Activated CD4-positive, alpha-beta T cell treated with anti-CD3 and anti-CD28 coated beads, Interleukin-2, amount 50 U/mL, for 16 hours (primary cell): ENCODE measurements around the gene CKM.
"Not testable (repeated sequence)": the region's sequence is repeated elsewhere in the genome, so short reads cannot be mapped to it uniquely, and the experiment has no call there.

Source experiments
- DNase-seq: peaks from one replicate; pipeline ENCODE4 v3.0.0-alpha.2; 2020

CKM gene

DNA sequence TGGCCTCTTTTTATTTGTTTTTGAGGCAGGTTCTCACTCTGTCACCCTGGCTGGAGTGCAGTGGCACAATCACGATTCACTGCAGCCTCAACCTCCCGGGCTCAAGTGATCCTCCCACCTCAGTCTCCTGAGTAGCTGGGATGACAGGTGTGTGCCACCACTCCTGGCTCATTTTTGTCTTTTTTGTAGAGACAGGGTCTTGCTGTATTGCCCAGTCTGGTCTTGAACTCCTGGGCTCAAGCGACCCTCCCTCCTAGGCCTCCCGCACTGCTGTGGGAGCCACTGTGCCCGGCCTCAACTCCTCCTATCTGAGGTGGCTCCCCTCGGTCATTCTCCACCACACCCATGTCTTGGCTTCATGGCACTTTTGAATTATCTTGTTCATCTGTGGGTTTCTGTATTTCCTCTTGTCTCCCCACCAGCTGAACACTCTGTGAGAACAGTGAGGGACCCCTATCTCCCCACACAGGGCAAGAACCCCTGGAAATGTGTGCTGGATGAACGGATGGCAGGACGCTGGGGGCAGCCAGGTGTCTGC lies 7.9 kb downstream of the CKM start:
- DNase-seq = no peak

DNA sequence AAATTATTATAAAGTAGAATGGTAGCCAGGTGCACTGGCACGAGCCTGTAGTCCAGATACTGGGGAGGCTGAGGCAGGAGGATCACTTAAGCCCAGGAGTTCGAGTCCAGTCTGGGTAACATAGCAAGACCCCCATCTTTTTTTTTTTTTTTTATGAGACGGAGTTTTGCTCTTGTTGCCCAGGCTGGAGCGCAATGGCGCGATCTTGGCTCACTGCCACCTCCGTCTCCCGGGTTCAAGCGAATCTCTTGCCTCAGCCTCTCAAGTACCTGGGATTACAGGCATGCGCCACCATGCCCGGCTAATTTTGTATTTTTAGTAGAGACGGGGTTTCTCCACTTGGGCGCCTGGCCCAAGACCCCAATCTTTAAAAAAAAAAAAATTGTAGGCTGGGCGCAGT lies 10.4 kb downstream of the CKM start:
- DNase-seq = not testable (repeated sequence)

DNA sequence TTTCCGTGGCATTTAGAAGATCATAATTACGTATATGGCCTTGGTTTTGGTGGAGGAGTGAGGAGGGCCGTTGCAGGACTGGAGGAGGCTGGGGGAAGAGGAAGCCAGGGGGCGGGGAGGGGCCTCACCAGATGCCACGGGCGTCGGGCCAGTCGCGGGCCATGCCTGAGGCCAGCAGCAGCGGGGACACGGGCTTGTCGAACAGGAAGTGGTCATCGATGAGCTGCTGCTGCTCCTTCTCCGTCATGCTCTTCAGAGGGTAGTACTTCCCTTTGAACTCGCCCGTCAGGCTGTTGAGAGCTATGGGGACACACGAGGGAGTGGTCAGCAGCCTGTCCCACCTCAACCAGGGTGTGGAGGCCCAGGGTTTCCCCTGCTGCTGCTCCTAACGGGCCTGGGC lies 11.1 kb downstream of the CKM start:
- DNase-seq = no peak

DNA sequence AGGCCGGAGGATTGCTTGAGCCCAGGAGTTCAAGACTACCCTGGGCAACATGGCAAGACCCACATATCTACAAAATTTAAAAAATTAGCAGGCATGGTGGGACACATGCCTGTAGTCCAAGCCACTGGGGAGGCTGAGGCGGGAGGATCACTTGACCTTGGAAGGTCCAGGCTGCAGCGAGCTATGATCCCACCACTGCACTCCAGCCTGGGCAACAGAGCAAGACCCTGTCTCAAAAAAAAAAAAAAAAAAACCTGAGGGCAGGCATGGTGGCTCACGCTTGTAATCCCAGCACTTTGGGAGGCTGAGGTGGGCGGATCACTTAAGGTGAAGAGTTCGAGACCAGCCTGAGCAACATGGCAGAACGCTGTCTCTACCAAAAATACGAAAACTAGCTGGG lies 13.4 kb downstream of the CKM start:
- not testable (repeated sequence) for DNase-seq

DNA sequence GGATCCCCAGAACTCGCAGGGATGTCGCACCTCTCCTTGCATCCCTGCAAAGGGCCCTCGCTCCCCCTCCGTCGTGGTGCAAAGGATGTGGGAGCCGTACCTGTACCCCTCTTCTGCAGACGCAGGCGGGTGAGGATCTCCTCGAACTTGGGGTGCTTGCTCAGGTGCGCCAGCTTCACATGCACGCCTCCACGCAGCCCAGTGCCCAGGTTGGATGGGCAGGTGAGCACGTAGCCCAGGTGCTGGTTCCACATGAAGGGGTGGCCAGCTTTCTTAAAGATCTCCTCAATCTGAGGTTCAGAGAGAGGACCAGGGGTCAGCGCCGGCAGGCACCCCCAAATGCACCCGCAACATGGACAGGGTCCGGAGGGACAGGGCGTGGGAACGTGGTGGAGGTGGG lies 15.3 kb downstream of the CKM start:
- DNase-seq = no peak

DNA sequence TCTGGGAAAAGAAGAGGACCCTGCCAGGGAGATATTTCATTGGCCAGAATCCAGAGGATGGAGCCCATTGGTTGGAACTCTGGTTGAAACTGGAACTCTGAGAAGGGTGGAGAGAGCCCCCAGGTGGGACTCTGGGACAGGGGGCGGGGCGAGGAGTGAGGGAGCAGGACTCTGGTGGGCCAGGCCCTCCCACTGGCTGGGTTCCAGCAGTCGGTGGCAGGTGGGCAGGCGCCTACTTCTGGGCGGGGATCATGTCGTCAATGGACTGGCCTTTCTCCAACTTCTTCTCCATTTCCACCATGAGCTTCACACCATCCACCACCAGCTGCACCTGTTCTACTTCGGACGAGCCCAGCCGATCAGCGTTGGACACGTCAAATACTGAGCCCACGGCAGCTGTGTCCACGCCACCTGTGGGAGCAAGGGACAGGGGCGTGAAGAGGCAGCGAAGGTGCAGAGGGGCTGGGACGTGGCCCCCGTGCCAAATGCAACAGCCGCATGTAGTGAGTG lies 16.1 kb downstream of the CKM start:
- no peak for DNase-seq

DNA sequence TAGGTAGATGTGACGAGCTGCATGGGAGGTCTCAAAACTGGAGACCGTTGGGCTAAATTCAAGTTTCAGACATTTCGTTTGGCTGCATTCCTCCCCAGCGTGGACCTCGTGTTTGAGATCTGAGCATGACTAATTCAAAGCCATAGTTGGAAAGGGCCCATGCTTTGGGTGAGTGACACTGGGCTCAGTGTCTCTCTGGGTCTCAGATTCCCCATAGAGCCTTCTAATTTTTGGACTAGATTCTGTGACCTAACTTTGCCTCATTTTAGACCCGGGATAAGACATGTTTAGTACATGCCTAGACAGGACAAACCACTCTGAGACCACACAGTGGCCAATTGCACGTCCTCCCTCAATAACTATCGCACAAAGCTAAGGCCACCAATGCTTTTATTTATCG lies 16.6 kb downstream of the CKM start:
- DNase-seq = no peak

DNA sequence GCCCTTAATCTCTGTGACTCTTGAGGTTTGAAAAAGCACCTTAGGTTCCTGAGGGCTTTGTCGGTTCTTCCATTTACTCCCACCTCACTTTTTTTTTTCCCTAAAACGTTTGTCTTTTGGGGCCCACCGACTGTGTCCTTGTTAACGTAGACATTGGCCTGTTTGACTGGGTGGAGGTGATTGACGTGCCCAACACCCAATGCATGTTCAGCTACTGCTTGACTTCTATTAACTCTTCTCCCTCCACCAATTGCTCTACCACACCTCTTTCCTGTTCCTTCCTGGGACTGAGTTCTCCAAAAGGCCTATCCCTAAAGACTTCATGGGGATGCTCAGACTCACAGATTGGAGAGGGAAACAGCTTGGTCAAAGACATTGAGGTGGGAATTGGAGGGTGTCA lies 17.3 kb downstream of the CKM start:
- DNase-seq = no peak

DNA sequence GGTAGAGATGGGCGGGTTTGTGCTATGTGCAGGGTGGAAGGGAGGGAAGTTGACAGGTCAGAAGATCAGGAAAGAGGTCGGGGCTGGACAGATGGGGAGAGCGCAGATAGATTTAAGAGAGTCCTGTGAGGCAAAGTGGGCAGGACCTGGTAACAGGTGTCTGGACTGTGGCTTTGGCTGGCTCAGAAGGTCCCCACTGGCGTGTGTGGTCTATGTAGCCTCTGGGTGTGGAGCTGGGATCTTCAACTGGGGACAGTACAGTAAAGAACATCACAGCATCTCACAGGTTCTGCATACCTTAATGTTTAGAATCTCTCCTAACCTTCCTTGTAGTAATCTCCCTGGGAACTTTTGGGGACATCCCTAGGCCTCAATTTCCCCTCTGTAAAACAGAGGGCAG lies 17.7 kb downstream of the CKM start:
- DNase-seq = no peak

DNA sequence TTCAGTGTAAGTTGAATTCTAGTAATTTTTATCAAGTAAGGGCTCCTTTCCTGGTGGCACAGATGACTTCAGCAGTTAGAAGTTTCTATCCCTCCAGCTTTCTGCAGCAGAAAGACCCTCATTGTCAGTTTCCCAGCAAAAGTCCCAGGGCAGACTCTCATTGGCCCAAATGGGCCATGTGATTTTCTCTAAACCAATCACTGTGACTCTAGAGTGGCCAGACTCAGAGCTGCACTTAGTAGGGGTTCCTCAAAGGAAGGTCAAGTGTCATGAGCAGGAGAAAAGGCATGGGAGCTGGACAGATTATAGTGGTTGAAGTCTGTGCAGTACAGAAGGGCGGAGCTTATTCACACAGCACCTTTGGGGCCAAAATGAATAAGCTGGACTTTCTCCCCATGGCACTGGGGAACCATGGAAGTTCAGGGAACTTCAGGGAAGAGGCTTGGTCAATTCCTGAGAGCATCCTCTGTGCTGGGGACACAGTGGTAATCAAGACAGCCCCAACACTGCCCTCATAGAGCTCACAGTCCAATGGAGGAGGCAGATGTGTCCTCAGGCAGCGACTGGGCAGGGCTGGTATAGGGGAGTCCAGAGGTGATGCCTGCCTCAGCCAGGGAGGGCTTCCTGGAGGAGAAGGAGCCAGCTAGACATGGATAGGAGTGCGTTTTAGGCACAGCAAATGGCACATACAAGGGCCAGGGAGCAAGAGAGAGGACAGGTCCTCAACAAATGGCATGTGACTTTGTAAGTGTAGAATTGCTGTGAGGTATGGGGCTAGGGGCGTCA lies 18.3 kb downstream of the CKM start:
- no peak for DNase-seq

DNA sequence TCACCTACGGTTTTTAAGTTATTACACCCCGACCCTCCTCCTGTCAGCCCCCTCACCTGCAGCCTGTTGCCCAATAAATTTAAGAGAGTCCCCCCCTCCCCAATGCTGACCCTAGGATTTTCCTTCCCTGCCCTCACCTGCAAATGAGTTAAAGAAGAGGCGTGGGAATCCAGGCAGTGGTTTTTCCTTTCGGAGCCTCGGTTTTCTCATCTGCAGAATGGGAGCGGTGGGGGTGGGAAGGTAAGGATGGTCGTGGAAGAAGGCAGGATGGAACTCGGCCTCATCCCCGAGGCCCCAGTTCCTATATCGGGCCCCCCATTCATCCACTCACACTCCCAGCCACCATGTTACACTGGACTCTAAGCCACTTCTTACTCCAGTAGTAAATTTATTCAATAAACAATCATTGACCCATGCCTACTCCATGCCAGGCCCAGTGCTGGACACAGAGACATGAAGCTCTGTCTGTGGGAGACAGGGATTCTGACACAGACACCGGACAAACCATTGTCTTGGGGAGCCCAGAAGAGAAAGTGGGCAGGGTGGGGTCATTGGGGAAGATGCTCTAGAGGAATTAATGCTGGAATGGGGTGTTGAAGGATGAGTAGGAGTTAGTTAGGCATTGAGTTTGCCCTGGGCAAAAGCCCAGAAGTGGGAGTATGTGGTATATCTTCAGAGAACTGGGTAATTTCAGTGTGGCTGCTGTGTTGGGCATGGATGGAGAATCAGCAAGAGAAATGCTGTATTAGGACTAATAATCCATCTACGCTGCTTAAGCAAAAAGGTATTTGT lies 19.2 kb downstream of the CKM start:
- no peak for DNase-seq

DNA sequence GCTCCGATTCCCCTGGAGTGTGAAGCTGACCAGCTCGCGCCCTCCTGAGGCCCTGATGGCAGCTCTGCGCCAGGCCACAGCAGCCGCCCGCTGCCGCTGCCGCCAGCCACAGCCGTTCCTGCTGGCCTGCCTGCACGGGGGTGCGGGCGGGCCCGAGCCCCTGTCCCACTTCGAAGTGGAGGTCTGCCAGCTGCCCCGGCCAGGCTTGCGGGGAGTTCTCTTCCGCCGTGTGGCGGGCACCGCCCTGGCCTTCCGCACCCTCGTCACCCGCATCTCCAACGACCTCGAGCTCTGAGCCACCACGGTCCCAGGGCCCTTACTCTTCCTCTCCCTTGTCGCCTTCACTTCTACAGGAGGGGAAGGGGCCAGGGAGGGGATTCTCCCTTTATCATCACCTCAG lies 20.3 kb downstream of the CKM start:
- DNase-seq = no peak

DNA sequence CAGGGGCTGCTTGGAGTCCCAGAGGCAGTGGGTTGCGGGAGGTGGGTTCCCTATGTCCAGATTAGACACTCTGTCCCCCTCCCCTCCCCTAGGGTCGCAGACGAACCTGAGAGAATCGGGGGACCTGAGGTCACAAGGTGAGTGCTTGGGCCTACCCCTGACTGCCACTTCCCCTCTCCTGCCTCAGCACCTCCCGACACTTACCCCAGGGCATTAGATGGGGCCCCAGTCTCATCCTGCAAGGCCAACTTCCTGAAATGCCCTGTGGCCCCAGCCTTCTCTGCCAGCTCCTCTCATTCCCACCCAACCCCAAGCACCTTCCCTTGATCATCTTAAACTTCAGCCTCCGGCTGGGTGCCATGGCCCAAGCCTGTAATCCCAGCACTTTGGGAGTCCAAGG lies 23.0 kb downstream of the CKM start:
- no peak for DNase-seq

DNA sequence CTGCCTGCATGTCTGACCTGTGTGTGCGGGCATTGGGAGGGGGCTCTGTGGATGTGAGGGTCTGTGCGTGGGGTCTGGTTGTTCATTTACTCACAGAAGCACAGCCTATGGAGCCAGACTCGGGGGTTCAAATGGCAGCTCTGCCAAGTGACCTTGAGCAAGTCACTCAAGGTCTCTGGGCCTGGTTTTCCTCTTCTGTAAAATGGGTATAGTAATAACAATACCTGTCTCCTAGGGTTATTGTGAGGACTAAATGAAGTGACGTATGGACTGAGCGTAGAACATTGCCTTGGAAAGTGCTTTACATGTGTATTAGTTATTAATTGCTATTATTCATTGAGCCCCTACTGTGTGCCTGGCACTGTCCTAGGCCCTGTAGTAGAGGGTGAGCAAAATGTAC lies 24.4 kb downstream of the CKM start:
- no peak for DNase-seq

DNA sequence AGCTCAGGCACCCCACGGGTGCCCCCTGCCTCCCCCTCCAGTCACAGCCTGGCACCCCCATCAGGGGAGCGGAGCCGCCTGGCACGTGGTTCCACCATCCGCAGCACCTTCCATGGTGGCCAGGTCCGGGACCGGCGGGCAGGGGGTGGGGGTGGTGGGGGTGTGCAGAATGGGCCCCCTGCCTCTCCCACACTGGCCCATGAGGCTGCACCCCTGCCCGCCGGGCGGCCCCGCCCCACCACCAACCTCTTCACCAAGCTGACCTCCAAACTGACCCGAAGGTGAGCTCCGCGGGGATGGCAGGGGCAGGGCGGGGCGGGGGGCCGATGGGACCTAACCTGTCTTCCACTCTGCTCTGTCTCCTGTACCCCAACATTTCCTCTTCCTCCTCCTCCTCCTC lies 25.0 kb downstream of the CKM start:
- DNase-seq = no peak

DNA sequence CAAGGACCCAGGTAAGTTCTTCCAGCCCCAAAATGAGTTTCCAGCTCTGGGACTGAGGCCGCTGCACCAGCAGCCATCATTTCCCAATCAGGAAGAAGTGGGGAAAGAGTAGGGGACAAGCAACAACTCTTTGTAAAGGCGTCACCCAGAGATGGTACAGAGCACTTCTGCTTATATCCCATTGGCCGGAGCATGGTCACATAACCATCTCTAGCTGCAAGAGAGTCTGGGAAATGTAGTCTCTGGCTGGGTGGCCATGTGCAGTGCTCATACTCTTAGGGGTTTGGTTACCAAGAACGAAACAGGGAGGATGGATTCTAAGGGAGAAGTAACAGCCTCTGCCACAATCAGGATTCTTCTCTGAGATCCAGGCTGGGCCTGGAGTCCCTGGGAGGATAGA lies 26.3 kb downstream of the CKM start:
- DNase-seq = no peak

DNA sequence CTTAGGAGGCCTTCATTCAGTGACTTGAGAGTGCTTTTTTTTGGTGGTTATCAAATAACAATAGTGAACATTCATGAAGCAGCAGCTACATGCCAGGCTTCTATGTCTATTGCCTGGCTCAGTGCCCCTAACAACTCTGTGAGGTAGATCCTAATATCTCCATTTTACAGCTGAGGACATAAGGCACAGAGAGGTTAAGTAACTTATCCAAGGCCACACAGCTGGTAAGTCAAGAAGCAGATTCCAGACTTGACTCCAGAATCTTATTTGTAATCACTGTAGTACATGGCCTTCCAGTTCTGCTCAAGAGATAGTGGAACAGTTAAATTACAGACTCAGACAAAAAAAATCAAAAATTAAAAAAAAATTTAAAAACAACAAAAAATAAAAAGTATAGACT lies 26.8 kb downstream of the CKM start:
- no peak for DNase-seq

DNA sequence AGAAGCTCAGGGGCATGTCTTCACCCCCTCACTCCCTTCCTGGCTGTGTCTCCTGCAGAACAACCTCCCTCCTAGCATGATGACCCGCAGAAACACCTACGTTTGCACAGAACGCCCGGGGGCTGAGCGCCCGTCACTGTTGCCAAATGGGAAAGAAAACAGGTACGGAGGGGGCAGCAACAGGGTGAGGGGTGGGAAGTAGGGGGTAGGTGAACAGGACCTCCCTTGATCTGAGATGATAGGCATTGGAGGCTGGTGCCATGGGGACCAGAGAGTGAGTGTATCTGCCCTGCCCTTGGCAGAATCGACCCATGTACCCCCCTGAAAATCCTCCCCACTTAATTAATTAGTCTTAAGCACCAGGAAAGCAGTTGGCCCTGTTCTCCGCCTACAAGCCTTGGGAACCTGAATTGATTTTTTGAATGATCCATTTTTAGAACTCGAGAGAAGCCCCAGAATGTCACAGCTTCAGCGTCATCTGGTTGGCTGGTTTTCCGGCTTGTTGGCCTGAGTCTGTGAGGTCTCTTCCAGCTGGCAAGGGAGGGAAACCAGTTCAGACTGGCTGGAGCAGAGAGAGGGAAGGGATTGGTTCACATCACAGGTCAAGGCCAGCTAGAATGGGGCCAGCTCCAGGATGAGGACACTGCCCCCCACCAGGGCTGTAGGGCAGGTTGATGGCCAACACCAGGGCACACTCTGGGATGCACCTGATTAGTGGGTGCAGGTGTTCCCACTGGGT lies 28.2 kb downstream of the CKM start:
- no peak for DNase-seq

DNA sequence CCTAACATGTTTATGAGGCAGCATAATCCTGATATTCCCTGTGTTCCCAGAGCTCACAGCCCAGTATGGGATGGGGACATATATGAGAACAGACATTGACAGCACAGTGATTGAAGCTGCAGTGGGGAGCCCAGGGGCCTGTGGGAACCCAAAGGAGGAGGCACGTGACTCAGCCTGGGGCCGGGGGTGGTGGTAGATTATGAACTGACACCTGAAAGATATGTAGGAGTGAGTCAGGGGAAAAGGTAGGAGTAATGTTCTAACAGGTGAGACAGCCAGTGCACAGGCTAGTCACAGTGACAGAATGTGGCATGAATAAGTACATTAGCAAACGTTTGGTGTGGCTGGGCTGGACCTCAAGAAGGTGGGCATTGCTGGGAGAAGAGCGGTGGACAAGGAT lies 29.0 kb downstream of the CKM start:
- DNase-seq = no peak

DNA sequence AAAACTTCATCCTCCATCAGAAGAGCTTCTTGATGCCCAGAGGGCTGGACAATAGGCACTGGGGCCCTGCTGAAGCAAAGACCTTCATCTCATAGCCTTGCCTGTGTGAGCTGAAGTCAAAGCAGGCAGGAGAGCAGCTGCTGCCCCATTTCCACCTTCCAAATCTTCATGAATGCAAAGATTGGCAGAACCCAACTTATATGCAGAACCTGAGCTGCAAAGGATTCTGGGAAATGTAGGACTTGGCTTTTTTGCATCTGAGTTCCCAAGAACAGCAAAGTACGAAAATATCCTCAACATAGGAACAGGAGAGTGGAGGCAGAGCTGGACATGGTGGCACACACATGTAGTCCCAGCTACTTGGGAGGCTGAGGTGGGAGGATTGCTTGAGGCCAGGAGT lies 30.8 kb downstream of the CKM start:
- no peak for DNase-seq

DNA sequence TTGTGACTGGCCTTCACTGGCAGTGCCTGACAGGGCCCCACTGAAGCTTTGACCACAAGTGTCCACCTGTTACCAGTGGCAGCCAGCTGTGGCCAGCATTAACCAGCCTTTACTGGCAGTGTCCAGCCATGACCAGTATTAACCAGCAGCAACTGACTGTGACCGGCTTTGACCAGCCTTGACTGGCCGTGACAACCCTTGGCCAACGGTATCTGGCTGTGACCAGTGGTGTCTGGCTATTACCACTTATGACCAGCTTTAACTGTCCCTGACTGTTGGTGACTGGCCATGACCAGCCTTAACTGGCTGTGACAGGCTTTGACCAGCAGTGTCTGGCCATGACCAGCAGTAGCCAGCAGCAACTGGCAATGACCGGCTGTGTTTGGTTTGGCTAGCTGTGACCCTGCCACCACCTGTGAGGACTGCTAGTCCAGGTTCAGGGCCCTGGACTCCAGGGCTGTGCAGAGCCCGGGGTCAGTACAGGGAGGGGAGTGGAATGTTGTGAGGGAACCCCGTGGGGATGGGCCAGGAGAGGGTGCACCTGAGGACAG lies 32.2 kb downstream of the CKM start:
- no peak for DNase-seq

DNA sequence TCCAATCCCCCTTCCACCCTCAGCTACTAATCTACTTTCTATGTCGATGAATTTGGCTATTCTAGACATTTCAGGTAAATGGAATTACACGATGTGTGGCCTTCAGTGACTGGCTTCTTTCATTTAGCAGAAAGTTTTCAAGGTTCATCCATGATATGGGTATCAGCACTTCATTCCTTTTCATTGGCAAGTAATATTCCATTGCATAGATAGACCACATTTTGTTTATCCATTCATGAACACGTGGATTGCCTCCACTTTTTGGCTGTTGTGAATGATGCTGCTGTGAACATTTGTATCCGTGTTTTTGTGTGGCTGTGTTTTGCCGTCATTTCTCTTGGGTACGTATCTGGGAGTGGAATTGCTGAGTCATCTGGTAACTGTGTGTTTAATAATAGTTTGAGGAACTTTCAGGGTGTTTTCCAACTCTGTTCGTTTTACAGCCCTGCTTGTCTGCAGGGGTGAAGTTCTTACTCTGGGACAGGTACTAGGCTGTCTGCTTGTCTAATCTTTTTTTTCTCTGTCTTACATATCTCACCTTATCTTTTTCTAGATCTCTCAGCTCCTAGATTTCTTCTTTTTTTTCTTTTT lies 39.1 kb downstream of the CKM start:
- no peak for DNase-seq

DNA sequence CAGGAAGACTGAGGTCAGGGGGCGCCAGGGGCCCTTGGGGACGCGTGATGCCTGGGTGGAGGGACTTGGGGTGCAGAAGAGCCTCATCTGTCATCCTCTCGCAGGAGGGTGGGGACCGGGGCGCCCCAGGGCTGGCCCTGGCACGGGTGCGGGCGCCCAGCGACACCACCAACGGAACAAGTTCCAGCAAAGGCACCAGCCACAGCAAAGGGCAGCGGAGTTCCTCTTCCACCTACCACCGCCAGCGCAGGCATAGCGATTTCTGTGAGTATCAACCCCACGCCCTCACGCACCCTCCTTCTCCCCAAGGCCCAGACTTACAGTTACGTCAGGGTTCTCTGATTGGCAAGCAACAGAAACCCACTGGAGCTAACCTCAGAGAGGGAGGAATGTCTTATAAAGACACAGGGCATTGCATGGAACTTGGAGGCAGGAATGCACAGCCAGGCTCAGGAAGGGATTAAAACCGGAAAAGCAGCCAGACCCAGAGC lies 42.2 kb downstream of the CKM start:
- no peak for DNase-seq
